Pancreas (tissue), 10 donors: Measurements from ENCODE around the gene MAGOH. TPM values are rescaled to one million over a fixed set of nuclear protein-coding genes. Genes with fewer than 3 reads are reported as not detected.
A peak's percentile ranks its signal among the peaks of the same experiment; 100 is the strongest.

ENCODE experiments used
- ATAC-seq, 4 donors: fragments of 200-7000 bp; cut with Tn5 transposase; one replicate each; pipeline versions ENCODE4 v1.8.0 to v1.9.1; 2020; ENCODE audit warnings: mild to moderate bottlenecking in 4 of 4, moderate library complexity in 4 of 4
- DNase-seq, 6 donors: peaks; one replicate each; pipeline ENCODE4 v3.0.0-alpha.2; 2020
- FAIRE-seq: peaks from 2 replicates; lab custom pipeline; 2012; peaks lifted over from hg19 to GRCh38; lab: Jason Lieb, UNC
- H3K27ac ChIP-seq, 4 donors: fragments of 200-600 bp; sonication (generic); 1 replicate in 3 of 4; 2 replicates in 1 of 4; pipeline versions ENCODE4 v1.5.0 to v1.8.0; 2020
- H3K27me3 ChIP-seq, 4 donors: fragments of 200-600 bp; one replicate each; pipeline ENCODE4 v1.8.0; 2021
- H3K36me3 ChIP-seq, 3 donors: fragments of 200-600 bp; sonication (generic) in 1 of 3; one replicate each; pipeline versions ENCODE4 v1.5.0 to v1.8.0; 2020 to 2021
- H3K4me1 ChIP-seq, 3 donors: fragments of 200-600 bp; one replicate each; pipeline ENCODE4 v1.8.0; 2021
- H3K4me3 ChIP-seq, 4 donors: fragments of 200-600 bp; sonication (generic) in 2 of 4; one replicate each; pipeline versions ENCODE4 v1.5.0 to v1.8.0; 2020 to 2021
- H3K9me3 ChIP-seq, 4 donors: fragments of 200-600 bp; one replicate each; pipeline ENCODE4 v1.8.0; 2021
- WGBS, 2 donors: extraction: QIAGEN DNeasy Blood & Tissue Kit; methylation state at CpG; one replicate each; pipeline ENCODE4 v1.1.7; 2013; 5-methylcytosine and 5-hydroxymethylcytosine counted together
- intact Hi-C, 3 donors: fragments of 100-400 bp; cut with DNase I; formaldehyde crosslinking; loops; one replicate each; pipeline versions ENCODE4 v1.11.1 to v1.14.2; 2022
- polyA plus RNA-seq, 2 donors: library from polyadenylated mRNA; stranded (reverse); fragments of 200-250 nt; gene quantifications; one replicate each; pipeline ENCODE4 v1.2.3, GENCODE V29; 2013
- total RNA-seq, 6 donors: library from RNA; stranded (reverse); fragmentation: NEBNext Ultra II Directional in 4 of 6; extraction: Animal tissue kit (Norgen Biotek cat#: 25700) in 4 of 6; gene quantifications; one replicate each; pipeline versions ENCODE4 v1.2.1 to v1.2.4, GENCODE V29; 2021 to 2023
- TF ChIP-seq, protein P1 (sequence below), 4 donors: fragments of 200-600 bp; sonication (generic) in 3 of 4; IDR thresholded peaks; one replicate each; pipeline versions ENCODE4 v1.5.0 to v1.8.0; 2021; ENCODE audit warnings: antibody characterized with exemption in 4 of 4
- donor health status: healthy with polysubstance abuse.
- donor health status: DM: no; HTN: no; CAD: no; lungs with moderate emphysema.
- donor health status: DM: no; HTN: no; CAD: no.
- donor health status: control.
- donor health status: control.
- donor health status: Bipolar disorder and iron deficiency.
- donor health status: DM: yes; HTN: yes; CAD: no.
- donor health status: DM: no; HTN: no; CAD: no.
- donor health status: DM: no; HTN: no; CAD: no.
- donor health status: DM: yes; HTN: yes; CAD: no.

MAGOH gene
- total and polyA plus RNA-seq, 8 donors: 7.8 to 56.3 (median 14.4) TPM

DNA sequence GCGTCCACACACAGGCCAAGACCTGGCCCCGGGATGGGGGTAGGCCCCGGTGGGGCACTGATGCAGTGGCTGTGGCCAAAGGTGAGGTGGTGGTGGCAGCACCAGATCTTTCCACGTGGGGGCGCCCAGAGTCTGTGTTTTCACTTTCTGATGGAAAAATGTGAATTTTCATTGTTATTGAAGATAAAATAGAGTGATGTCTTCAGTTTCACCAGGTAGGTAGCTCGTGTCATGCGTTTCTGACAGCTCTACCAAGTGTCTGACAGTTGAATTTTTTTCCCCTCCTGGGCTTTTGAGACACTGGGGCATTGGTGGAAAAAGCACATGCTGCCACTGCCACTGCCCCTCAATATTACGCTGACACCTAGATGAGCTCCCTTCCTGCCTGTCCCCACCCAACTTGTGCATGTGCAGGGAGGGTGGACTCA lies 40.0 kb upstream of the MAGOH start:
- Histone ChIP-seq H3K9me3 (no peaks in the 10 kb centered on the region), H3K36me3 (no peaks in the 10 kb centered on the region), H3K4me1 (no peaks in the 10 kb centered on the region), H3K4me3 (no peak overlapping the region), H3K27me3 (no peaks in the 10 kb centered on the region), H3K27ac (no peak overlapping the region)
- DNase-seq (peak in 5 of 6 donors; percentile 29 to 86 (median 64)), FAIRE-seq (no peak), ATAC-seq (peak; percentile 76 to 88 (median 82))
- 14 to 15% methylated on average over 8 of the region's 8 CpGs for WGBS, 2 donors
- intact Hi-C loops: loop anchor here in 2 of 3 donors (2.0 to 10.0 kb wide), 2 partner anchors 112 to 116 kb away; no protein-coding TSS in a partner anchor
- TF ChIP-seq, protein P1, sequence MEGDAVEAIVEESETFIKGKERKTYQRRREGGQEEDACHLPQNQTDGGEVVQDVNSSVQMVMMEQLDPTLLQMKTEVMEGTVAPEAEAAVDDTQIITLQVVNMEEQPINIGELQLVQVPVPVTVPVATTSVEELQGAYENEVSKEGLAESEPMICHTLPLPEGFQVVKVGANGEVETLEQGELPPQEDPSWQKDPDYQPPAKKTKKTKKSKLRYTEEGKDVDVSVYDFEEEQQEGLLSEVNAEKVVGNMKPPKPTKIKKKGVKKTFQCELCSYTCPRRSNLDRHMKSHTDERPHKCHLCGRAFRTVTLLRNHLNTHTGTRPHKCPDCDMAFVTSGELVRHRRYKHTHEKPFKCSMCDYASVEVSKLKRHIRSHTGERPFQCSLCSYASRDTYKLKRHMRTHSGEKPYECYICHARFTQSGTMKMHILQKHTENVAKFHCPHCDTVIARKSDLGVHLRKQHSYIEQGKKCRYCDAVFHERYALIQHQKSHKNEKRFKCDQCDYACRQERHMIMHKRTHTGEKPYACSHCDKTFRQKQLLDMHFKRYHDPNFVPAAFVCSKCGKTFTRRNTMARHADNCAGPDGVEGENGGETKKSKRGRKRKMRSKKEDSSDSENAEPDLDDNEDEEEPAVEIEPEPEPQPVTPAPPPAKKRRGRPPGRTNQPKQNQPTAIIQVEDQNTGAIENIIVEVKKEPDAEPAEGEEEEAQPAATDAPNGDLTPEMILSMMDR (IDR thresholded peaks at IDR 0.05): peak; percentile 53 to 87 (median 82)

DNA sequence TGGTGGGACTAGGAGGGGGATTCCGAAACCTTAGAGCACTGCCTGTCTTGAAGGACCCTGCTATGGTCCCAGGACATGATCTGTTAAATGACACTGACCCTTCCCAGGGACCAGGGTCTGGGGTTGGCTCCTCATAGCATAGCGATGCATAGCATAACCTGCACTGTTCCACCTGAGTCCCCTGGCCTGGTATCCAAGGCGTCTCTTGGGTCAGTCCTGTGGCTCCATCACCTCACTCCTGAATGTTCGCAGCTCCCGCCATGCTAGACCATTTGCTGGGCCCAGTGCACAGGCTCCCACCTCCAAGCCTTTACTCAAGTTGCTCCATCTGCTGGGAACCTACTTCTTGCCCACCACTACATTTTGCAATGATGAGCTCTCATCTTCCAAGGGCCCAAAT lies 39.0 kb upstream of the MAGOH start:
- WGBS, 2 donors: 86 to 97% methylated on average over 5 of the region's 5 CpGs
- DNase-seq (no peak), ATAC-seq (no peak), FAIRE-seq (no peak)
- Histone ChIP-seq H3K36me3 (no peaks in the 10 kb centered on the region), H3K4me1 (no peaks in the 10 kb centered on the region), H3K4me3 (no peak overlapping the region), H3K9me3 (no peaks in the 10 kb centered on the region), H3K27me3 (no peaks in the 10 kb centered on the region), H3K27ac (no peak overlapping the region)
- intact Hi-C loops: loop anchor here in 2 of 3 donors (2.0 to 10.0 kb wide), 2 partner anchors 117 to 119 kb away; no protein-coding TSS in a partner anchor
- TF ChIP-seq, protein P1 (IDR thresholded peaks at IDR 0.05): no peak

DNA sequence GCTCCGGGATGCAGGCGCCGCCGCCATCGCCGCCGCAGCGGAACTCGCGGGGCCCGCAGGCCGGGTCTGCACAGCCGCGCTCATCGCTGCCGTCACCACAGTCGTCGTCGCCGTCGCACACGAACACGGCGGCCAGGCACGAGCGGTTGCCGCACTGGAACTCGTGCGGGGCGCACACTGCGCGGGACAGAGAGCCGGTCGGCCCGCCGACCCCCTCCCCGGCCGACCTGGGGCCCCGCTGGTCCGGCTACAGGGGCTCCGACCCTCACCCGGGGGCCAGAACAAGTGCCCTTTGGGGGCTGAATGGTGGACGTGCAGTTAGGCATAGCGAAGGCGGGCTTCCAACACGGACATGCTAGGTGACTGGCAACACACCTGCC lies 38.6 kb upstream of the MAGOH start:
- Histone ChIP-seq H3K4me1 (no peaks in the 10 kb centered on the region), H3K27me3 (no peaks in the 10 kb centered on the region), H3K36me3 (no peaks in the 10 kb centered on the region), H3K4me3 (no peak overlapping the region), H3K9me3 (no peaks in the 10 kb centered on the region), H3K27ac (no peak overlapping the region)
- WGBS, 2 donors: 62 to 72% methylated on average over 46 of the region's 46 CpGs
- ATAC-seq: no peak
- DNase-seq: no peak
- TF ChIP-seq, protein P1 (IDR thresholded peaks at IDR 0.05): no peak
- intact Hi-C loops: loop anchor here in 2 of 3 donors (2.0 to 10.0 kb wide), 2 partner anchors 118 to 120 kb away; no protein-coding TSS in a partner anchor
- FAIRE-seq: no peak

DNA sequence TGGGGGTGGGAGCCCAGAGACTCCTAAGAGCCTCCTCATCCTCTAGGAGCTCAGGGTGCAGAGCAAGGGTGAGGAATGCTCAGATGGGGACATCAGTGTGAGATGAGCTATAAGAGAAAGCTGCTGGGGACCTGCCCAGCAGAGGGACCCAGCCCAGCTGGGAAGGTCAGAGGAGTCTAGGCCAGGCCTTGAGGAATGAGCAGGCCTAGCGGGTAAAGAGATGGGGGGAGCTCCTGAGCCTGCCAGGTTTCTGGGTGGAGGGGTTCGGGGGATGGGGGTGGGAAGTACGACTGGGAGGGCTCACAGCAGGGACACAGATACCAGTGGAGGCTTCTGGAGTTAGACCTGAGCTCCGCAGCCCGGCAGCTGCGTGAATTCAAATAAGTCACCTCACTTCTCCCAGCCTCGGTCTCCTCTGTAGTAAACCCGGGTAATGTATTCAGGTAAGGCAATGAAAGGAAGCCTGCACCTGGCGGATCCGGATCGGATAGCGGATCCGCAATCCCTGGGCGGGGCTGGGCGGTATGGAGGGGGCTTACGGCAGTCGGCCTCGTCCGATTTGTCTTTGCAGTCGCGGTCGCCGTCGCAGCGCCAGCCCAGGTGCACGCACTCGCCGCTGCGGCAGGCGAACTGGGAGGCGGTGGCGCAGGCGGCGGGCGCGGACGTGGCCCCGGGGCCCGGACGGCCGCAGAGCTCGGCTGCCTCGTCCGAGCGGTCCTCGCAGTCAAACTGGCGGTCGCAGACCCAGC lies 38.0 kb upstream of the MAGOH start:
- no peak for DNase-seq
- ATAC-seq: no peak

More for the DNA sequence above, 38.0 kb upstream of the MAGOH start:
- Histone ChIP-seq H3K9me3 (no peaks in the 10 kb centered on the region), H3K4me1 (no peaks in the 10 kb centered on the region), H3K27ac (no peak overlapping the region), H3K4me3 (no peak overlapping the region), H3K27me3 (no peaks in the 10 kb centered on the region), H3K36me3 (no peaks in the 10 kb centered on the region)
- TF ChIP-seq, protein P1 (IDR thresholded peaks at IDR 0.05): no peak
- no peak for FAIRE-seq
- intact Hi-C loops: loop anchor here in 2 of 3 donors (2.0 to 10.0 kb wide), 2 partner anchors 118 to 120 kb away; no protein-coding TSS in a partner anchor
- 54 to 69% methylated on average over 41 to 48 of the region's 48 CpGs for WGBS, 2 donors
